C4-2B (cell line): ENCODE results near the gene NAP1L4.

Source experiments
- ZFX ChIP-seq: fragments of 450-650 bp; IDR thresholded peaks from 2 replicates; pipeline ENCODE4 v1.6.1; 2017
- TF ChIP-seq, protein P1 (sequence below): fragments of 450-650 bp; conservative IDR thresholded peaks from 2 replicates; pipeline ENCODE4 v1.5.1; 2017; ENCODE audit warnings: mild to moderate bottlenecking

DNA sequence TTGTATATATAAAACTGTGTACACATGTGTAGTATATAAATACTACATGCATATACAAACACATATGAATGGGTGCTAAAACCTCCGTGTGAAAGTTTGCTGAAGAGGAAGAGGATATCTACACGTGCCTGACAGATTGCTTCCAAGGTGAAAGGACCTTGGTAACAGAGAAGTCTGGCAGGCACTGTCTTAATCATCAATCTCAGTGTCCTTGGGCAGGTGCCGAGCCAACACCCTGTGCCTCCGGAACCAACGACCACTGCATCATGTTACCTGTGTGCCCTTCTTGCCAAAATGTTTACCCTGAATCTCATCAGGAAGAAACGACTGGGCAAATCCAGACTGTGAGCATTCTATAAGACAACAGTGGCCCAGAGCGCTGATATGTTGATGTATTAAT lies 15.0 kb downstream of the NAP1L4 start:
- TF ChIP-seq, protein P1, sequence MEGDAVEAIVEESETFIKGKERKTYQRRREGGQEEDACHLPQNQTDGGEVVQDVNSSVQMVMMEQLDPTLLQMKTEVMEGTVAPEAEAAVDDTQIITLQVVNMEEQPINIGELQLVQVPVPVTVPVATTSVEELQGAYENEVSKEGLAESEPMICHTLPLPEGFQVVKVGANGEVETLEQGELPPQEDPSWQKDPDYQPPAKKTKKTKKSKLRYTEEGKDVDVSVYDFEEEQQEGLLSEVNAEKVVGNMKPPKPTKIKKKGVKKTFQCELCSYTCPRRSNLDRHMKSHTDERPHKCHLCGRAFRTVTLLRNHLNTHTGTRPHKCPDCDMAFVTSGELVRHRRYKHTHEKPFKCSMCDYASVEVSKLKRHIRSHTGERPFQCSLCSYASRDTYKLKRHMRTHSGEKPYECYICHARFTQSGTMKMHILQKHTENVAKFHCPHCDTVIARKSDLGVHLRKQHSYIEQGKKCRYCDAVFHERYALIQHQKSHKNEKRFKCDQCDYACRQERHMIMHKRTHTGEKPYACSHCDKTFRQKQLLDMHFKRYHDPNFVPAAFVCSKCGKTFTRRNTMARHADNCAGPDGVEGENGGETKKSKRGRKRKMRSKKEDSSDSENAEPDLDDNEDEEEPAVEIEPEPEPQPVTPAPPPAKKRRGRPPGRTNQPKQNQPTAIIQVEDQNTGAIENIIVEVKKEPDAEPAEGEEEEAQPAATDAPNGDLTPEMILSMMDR: no peak
- TF ChIP-seq ZFX: no peak
